ENCODE data around the gene MCTP2.

Gene MCTP2

DNA sequence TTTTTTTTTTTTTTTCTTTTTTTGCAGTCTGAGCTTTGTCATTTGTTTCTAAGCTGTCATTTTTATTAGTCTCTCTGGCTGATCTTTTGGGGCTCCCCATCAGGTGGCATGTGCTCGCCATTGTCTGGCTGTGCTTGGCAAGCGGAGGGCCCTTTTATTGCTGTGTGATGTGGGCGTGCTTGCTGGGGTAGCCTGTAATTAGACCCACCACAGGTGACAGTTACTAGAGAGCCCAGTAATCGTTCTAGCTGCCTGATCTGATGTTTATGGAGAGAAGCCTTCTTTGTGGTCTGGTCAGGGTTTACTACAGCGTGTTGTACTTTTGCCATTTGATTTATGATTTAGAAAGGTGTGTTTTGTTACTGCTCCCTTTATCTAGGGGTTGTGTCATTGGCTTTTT lies 179.9 kb downstream of the MCTP2 start:
- no peak overlapping the region for H3K27ac ChIP-seq
- no peak for TF ChIP-seq ZFX (IDR thresholded peaks at IDR 0.05)
- no peak for TF ChIP-seq CTCF (conservative IDR thresholded peaks at IDR 0.05)

DNA sequence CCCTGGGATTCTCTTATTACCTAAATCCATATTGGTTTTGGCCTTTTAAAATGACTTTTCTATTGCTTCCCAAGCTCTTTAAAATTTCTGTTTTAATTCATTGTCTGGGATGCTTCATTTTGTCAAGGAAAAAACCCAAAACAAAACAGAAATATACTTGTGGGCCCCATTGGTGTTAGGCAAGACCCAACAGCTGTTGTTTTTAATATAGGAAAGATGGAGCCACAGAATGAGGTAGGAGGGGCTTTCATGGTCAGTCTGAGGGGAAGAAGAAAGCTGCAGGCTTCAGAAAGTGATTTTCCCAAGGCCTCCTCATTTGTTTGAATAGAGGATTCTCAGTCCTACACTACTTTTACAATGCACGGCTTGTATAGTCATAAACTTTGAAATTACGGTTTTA lies 180.5 kb downstream of the MCTP2 start:
- TF ChIP-seq ZFX (IDR thresholded peaks at IDR 0.05) (no peak), CTCF (conservative IDR thresholded peaks at IDR 0.05) (no peak)
- H3K27ac ChIP-seq: no peak overlapping the region

DNA sequence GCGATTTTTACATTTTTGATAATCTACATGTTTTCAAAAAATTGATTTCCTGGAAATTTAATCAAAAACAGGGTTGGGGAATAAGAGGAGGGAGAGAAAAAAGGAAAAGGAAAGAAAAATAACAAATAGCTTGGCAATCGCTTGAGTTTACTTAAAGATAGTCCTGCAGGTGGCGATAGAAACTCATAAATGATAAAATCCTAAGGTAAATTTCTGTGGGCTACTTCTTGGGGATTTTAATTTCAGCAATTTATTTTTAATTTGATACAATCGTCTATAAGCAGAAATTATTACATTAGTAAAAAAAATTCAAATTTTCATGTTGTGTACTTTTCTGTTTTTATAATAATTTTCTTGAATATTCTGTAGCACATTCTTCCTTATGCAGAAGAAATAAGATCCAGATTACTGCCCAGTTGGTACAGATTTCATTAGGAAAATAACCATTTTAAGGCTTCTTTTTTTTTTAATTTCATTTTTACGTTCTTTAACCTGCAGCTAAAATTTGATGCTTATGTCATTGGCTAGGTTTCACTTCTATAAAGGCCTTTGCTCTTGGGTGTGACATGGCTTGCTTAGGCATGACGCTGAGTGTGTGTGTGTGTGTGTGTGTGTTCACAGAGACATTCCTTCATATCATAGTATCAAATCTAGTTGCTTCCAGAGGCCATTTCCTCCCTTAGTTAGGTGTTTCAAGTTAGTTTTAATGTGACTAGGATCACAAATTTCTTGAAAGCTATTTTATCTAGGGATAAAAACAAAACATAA lies 181.8 kb downstream of the MCTP2 start:
- H3K27ac ChIP-seq: no peak overlapping the region
- TF ChIP-seq CTCF (conservative IDR thresholded peaks at IDR 0.05) (peak; percentile 73), ZFX (IDR thresholded peaks at IDR 0.05) (no peak)

DNA sequence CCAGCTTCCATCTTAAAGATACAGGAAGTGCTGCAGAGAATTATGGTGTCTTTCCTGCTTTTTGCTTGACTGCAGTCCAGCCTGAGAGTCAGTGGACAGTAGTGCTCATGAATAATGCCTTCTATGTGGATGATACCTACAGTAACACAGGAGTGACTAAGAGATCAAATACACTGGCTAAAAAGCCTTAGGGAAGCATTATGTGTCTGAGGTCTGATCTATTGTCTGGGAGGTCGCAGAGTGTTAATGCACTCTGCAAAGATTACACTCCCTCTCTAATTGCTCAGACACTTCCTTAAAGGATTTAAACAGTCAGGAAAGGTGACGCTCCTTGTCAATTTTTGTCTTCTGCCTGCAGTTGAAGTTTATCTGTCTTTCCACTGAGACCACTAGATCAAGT lies 183.6 kb downstream of the MCTP2 start:
- TF ChIP-seq ZFX (IDR thresholded peaks at IDR 0.05) (no peak), CTCF (conservative IDR thresholded peaks at IDR 0.05) (no peak)
- H3K27ac ChIP-seq: no peak overlapping the region

DNA sequence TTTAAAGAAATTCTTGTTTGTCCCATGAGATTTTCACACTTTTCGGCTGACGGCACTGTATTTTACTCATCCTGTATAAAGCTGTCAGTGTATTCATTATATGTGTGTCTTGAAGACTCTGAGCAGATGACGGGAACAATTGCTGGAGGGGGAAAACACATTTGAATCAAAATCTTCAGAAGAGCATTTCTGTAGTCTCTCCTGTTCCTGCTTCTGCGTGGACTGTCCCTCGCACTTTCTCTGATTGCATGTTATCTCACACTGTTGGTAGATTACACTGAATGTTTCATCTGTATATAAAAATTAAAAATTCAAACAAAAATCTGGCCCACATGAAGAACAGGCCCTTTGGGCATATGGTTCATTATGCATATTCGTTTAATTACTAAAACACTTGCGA lies 184.9 kb downstream of the MCTP2 start:
- TF ChIP-seq CTCF (conservative IDR thresholded peaks at IDR 0.05): no peak
- no peak for TF ChIP-seq ZFX (IDR thresholded peaks at IDR 0.05)
- no peak overlapping the region for H3K27ac ChIP-seq

DNA sequence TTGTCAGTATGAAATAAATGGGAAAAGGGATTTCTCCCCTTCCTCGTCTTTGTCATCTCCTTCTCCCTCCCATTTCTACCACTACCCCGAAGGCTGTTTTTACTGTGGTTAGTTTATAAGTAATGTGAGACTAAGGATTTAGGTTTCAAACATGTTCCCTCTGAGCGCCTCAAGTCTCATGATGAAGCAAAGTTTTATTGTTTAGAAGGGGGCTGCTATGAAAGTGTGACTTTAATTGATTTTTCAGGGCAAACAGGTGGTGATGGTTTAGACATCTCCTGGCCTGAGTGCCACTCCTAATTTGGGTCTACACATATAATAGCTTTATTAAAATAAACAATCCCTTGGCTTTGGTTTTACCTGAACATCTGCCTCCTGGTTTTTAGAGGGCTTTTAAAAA lies 185.5 kb downstream of the MCTP2 start:
- H3K27ac ChIP-seq: no peak overlapping the region
- TF ChIP-seq CTCF (conservative IDR thresholded peaks at IDR 0.05) (no peak), ZFX (IDR thresholded peaks at IDR 0.05) (no peak)

- TF ChIP-seq ZFX (IDR thresholded peaks at IDR 0.05): no peak
- no peak for TF ChIP-seq CTCF (conservative IDR thresholded peaks at IDR 0.05)
Measured at GRCh38 chr15:94417501-94418293, 186.3 kb downstream of the MCTP2 start.

More at GRCh38 chr15:94417501-94418293, 186.3 kb downstream of the MCTP2 start:
- no peak overlapping the region for H3K27ac ChIP-seq

Data from C4-2B (cell line).